Neural cell (in vitro differentiated cells): ENCODE measurements around the gene TFDP1. TPM values are rescaled to one million over a fixed set of nuclear protein-coding genes. Genes with fewer than 3 reads are reported as not detected.

Experiments
- H2AFZ ChIP-seq: fragments of 200-600, 300-800 bp; sonication (generic), shearing (Covaris generic); 2 replicates; pipeline ENCODE4 v1.6.0; 2014; ENCODE audit warnings: low read depth, mild to moderate bottlenecking, antibody characterized with exemption, low read length, moderate library complexity
- H3F3A ChIP-seq: fragments of 200-600 bp; shearing (Covaris generic); 2 replicates; pipeline ENCODE4 v1.6.1; 2016; ENCODE audit warnings: mild to moderate bottlenecking, moderate library complexity, mixed read lengths, antibody characterized with exemption, low read length; ENCODE audit not compliant: insufficient read depth, poor library complexity, severe bottlenecking
- H3K27ac ChIP-seq: fragments of 200-600, 300-800 bp; sonication (generic), shearing (Covaris generic); 2 replicates; pipeline ENCODE4 v1.5.1; 2014; ENCODE audit warnings: mild to moderate bottlenecking, low read length, moderate library complexity
- H3K27me3 ChIP-seq: fragments of 300-800, 200-600 bp; sonication (generic), shearing (Covaris generic); 2 replicates; pipeline ENCODE4 v1.6.0; 2014; ENCODE audit warnings: mild to moderate bottlenecking, low read depth, low read length, moderate library complexity; ENCODE audit not compliant: insufficient read depth
- H3K36me3 ChIP-seq: fragments of 300-800, 200-600 bp; sonication (generic), shearing (Covaris generic); 2 replicates; pipeline ENCODE4 v1.5.1; 2014; ENCODE audit warnings: mild to moderate bottlenecking, antibody characterized with exemption, low read length, moderate library complexity; ENCODE audit not compliant: insufficient read depth
- H3K4me2 ChIP-seq: fragments of 300-800, 200-600 bp; sonication (generic), shearing (Covaris generic); 2 replicates; pipeline ENCODE4 v1.6.0; 2014; ENCODE audit warnings: mild to moderate bottlenecking, low read length
- H3K4me3 ChIP-seq: fragments of 300-800, 200-600 bp; sonication (generic), shearing (Covaris generic); 2 replicates; pipeline ENCODE4 v1.5.1; 2014; ENCODE audit warnings: mild to moderate bottlenecking, low read length, moderate library complexity
- H3K79me2 ChIP-seq: fragments of 200-600 bp; shearing (Covaris generic); replicated peaks from 2 replicates; pipeline ENCODE4 v1.6.0; 2014; ENCODE audit warnings: mild to moderate bottlenecking, low read length, moderate library complexity; ENCODE audit not compliant: insufficient read depth
- H3K9ac ChIP-seq: fragments of 300-800, 200-600 bp; sonication (generic), shearing (Covaris generic); 2 replicates; pipeline ENCODE4 v1.6.1; 2016; ENCODE audit warnings: mild to moderate bottlenecking, low read length, mixed read lengths
- H3K9me2 ChIP-seq: fragments of 200-600 bp; shearing (Covaris generic); 2 replicates; pipeline ENCODE4 v1.6.1; 2016; ENCODE audit warnings: mild to moderate bottlenecking, low read length, mixed read lengths; ENCODE audit not compliant: insufficient read depth
- H3K9me3 ChIP-seq: fragments of 200-600, 300-800 bp; sonication (generic), shearing (Covaris generic); 2 replicates; pipeline ENCODE4 v1.6.1; 2016; ENCODE audit warnings: mild to moderate bottlenecking, mixed run types, low read length, moderate library complexity, mixed read lengths
- H4K20me1 ChIP-seq: fragments of 200-600 bp; shearing (Covaris generic); 2 replicates; pipeline ENCODE4 v1.6.1; 2016; ENCODE audit warnings: mild to moderate bottlenecking, mixed run types; ENCODE audit not compliant: insufficient read depth
- CTCF ChIP-seq: fragments of 450-650 bp; IDR thresholded peaks from 2 replicates; pipeline ENCODE4 v1.5.1; 2014; ENCODE audit warnings: antibody characterized with exemption, mild to moderate bottlenecking, moderate library complexity; ENCODE audit not compliant: poor library complexity, severe bottlenecking
- EP300 ChIP-seq: fragments of 450-650 bp; conservative IDR thresholded peaks from 2 replicates; pipeline ENCODE4 v1.6.1; 2014; ENCODE audit warnings: antibody characterized with exemption, mild to moderate bottlenecking, moderate library complexity; ENCODE audit not compliant: poor library complexity, severe bottlenecking
- EZH2 ChIP-seq: fragments of 200-600, 300-800 bp; shearing (Covaris generic), sonication (generic); IDR thresholded peaks from 2 replicates; pipeline ENCODE4 v1.6.1; 2014; ENCODE audit warnings: antibody characterized with exemption, low read length, borderline replicate concordance, mild to moderate bottlenecking; ENCODE audit not compliant: insufficient read depth, poor library complexity, severe bottlenecking
- MXI1 ChIP-seq: fragments of 450-650 bp; conservative IDR thresholded peaks from 2 replicates; pipeline ENCODE4 v1.6.1; 2014; ENCODE audit warnings: antibody characterized with exemption, mild to moderate bottlenecking; ENCODE audit not compliant: poor library complexity, severe bottlenecking
- POLR2AphosphoS5 ChIP-seq: IDR thresholded peaks from 2 replicates; pipeline ENCODE4 v1.6.1; 2012
- RAD21 ChIP-seq: fragments of 450-650 bp; conservative IDR thresholded peaks from 2 replicates; pipeline ENCODE4 v1.6.1; 2014; ENCODE audit warnings: antibody characterized with exemption, mild to moderate bottlenecking, moderate library complexity
- SMC3 ChIP-seq: fragments of 450-650 bp; conservative IDR thresholded peaks from 2 replicates; pipeline ENCODE4 v1.6.1; 2014; ENCODE audit warnings: antibody characterized with exemption, mild to moderate bottlenecking, moderate library complexity; ENCODE audit not compliant: poor library complexity
- TAF1 ChIP-seq: IDR thresholded peaks from 2 replicates; pipeline ENCODE4 v1.6.1; 2012; ENCODE audit warnings: low read depth
- polyA plus RNA-seq: library from polyadenylated mRNA; depleted of rRNA; stranded (reverse); fragments of >200 nt; gene quantifications from 2 replicates; pipeline ENCODE4 v1.2.3, GENCODE V29; 2014
- TF ChIP-seq, protein P1 (sequence below): IDR thresholded peaks from 2 replicates; pipeline ENCODE4 v1.6.1; 2012; ENCODE audit warnings: borderline replicate concordance

TFDP1 gene
- polyA plus RNA-seq, 1 donor from 2014 or later, result 81.2 TPM

DNA sequence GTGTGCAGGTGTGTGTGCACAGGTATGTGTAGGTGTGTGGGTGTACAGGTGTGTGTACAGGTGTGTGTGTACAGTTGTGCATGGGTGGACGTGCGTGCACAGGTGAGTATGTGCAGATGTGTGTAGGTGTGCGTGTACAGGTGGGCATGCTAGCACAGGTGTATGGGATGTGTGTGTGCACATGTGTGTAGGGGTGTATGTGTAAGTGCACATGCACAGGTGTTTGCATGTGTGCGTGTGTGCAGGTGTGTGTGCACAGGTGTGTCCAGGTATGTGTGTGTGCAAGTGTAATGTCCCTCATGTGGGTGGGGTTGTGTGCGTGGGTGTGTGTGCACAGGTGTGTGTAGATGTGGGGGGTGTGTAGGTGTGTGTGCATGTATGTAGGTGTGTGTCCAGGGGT is 27.5 kb upstream of the TFDP1 start:
- Histone ChIP-seq H3K9me2 (no peaks in the 10 kb centered on the region), H3K9ac (no peak overlapping the region), H3K36me3 (no peaks in the 10 kb centered on the region), H3K9me3 (no peaks in the 10 kb centered on the region), H3K4me3 (no peak overlapping the region), H2AFZ (no peak overlapping the region), H4K20me1 (no peaks in the 10 kb centered on the region), H3K4me2 (no peak overlapping the region), H3K79me2 (no peaks in the 10 kb centered on the region), H3F3A (no peaks in the 10 kb centered on the region), H3K27ac (no peak overlapping the region), H3K27me3 (no peaks in the 10 kb centered on the region)
- TF ChIP-seq CTCF (no peak), RAD21 (no peak), POLR2AphosphoS5 (no peak), EZH2 (no peak), EP300 (no peak), SMC3 (no peak), MXI1 (no peak), TAF1 (no peak)
- TF ChIP-seq, protein P1, sequence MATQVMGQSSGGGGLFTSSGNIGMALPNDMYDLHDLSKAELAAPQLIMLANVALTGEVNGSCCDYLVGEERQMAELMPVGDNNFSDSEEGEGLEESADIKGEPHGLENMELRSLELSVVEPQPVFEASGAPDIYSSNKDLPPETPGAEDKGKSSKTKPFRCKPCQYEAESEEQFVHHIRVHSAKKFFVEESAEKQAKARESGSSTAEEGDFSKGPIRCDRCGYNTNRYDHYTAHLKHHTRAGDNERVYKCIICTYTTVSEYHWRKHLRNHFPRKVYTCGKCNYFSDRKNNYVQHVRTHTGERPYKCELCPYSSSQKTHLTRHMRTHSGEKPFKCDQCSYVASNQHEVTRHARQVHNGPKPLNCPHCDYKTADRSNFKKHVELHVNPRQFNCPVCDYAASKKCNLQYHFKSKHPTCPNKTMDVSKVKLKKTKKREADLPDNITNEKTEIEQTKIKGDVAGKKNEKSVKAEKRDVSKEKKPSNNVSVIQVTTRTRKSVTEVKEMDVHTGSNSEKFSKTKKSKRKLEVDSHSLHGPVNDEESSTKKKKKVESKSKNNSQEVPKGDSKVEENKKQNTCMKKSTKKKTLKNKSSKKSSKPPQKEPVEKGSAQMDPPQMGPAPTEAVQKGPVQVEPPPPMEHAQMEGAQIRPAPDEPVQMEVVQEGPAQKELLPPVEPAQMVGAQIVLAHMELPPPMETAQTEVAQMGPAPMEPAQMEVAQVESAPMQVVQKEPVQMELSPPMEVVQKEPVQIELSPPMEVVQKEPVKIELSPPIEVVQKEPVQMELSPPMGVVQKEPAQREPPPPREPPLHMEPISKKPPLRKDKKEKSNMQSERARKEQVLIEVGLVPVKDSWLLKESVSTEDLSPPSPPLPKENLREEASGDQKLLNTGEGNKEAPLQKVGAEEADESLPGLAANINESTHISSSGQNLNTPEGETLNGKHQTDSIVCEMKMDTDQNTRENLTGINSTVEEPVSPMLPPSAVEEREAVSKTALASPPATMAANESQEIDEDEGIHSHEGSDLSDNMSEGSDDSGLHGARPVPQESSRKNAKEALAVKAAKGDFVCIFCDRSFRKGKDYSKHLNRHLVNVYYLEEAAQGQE, result no peak

DNA sequence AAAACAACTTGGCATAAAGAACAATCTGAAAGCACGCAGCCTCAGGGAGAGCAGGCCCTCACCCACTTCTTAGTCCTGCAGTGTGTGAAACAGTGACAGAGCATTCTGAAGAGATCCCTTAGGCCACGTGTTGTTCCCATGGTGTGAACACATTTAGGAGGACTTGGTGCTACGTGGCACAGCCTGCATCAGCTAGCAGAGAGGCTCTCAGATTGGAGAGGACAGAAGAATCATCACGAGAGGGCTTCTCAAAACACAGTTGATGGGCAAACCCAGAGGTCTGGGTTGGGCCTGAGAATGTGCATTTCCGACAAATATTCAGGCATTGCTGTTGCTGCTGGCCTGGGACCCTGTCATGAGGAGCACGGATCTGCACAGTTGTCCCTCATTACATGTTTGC is 26.1 kb upstream of the TFDP1 start:
- Histone ChIP-seq H3K4me2 (no peak overlapping the region), H4K20me1 (no peaks in the 10 kb centered on the region), H3K4me3 (no peak overlapping the region), H3K79me2 (no peaks in the 10 kb centered on the region), H3K36me3 (no peaks in the 10 kb centered on the region), H3K9ac (no peak overlapping the region), H3K27ac (no peak overlapping the region), H3F3A (no peaks in the 10 kb centered on the region), H3K27me3 (no peaks in the 10 kb centered on the region), H3K9me2 (no peaks in the 10 kb centered on the region), H3K9me3 (no peaks in the 10 kb centered on the region), H2AFZ (no peak overlapping the region)
- TF ChIP-seq RAD21 (no peak), EP300 (no peak), TAF1 (no peak), EZH2 (no peak), CTCF (no peak)
